Urinary bladder (tissue), 4 donors: ENCODE measurements around the gene MET. TPM values are rescaled to one million over a fixed set of nuclear protein-coding genes. Genes with fewer than 3 reads are reported as not detected.

Experiments
- DNase-seq: peaks from one replicate; pipeline ENCODE4 v3.0.0-alpha.2; 2015; ENCODE audit errors: extremely low spot score
- H3K27ac ChIP-seq: one replicate; pipeline ENCODE4 v1.5.1; 2013; ENCODE audit warnings: low read depth, mild to moderate bottlenecking, moderate library complexity
- H3K36me3 ChIP-seq: one replicate; pipeline ENCODE4 v1.6.1; 2013; ENCODE audit warnings: mild to moderate bottlenecking, moderate library complexity; ENCODE audit not compliant: insufficient read depth
- H3K4me1 ChIP-seq: one replicate; pipeline ENCODE4 v1.6.1; 2013; ENCODE audit warnings: mild to moderate bottlenecking, moderate library complexity; ENCODE audit not compliant: insufficient read depth
- H3K4me3 ChIP-seq: one replicate; pipeline ENCODE4 v1.5.1; 2013; ENCODE audit warnings: low read depth, low read length
- WGBS: extraction: QIAGEN DNeasy Blood & Tissue Kit; methylation state at CpG from one replicate; pipeline ENCODE4 v1.1.7; 2013; 5-methylcytosine and 5-hydroxymethylcytosine counted together
- polyA plus RNA-seq: library from polyadenylated mRNA; stranded (reverse); fragments of 200-250 nt; gene quantifications from one replicate; pipeline ENCODE4 v1.2.3, GENCODE V29; 2013
- total RNA-seq: library from RNA; depleted of rRNA; stranded (reverse); fragments of >200 nt; gene quantifications from one replicate; pipeline ENCODE4 v1.2.3, GENCODE V29; 2014
- donor health status: healthy with polysubstance abuse.
- donor health status: healthy.

MET gene
- total and polyA plus RNA-seq, 2 donors = 8.0 to 24.3 TPM

DNA sequence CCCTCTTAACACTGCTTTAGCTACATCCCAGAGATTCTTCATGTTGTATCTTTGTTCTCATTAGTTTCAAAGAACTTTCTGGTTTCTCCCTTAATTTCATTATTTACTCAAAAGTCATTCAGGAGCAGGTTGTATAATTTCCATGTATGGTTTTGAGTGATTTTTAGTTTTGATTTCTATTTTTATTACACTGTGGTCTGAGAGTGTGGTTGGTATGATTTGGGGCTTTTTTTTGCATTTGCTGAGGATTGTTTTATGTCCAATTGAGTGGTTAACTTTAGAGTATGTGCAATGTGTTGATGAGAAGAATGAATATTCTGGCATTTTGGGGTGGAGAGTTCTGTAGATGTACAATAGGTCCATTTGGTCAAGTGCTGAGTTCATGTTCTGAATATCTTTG lies 152.5 kb downstream of the MET start:
- Histone ChIP-seq H3K4me3 (no peak overlapping the region), H3K27ac (no peak overlapping the region), H3K36me3 (no peaks in the 10 kb centered on the region), H3K4me1 (no peaks in the 10 kb centered on the region)
- DNase-seq = no peak

DNA sequence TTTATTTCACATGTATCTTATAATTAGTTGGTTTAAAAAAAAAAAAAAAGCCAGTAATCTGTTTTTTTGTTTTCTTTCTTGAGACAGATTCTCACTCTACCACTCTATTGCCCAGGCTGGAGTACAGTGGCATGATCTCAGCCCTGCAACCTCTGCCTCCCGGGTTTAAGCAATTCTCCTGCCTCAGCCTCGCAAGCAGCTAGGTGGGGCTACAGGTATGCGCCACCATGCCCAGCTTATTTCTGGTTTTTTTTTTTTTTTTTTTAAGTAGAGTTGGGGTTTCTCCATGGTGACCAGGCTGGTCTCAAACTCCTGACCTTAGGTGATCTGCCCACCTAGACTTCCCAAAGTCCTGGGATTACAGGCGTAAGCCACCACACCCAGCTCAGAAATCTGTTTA lies 156.3 kb downstream of the MET start:
- Histone ChIP-seq H3K4me3 (no peak overlapping the region), H3K27ac (no peak overlapping the region)
- WGBS = 96% methylated on average over 4 of the region's 4 CpGs

DNA sequence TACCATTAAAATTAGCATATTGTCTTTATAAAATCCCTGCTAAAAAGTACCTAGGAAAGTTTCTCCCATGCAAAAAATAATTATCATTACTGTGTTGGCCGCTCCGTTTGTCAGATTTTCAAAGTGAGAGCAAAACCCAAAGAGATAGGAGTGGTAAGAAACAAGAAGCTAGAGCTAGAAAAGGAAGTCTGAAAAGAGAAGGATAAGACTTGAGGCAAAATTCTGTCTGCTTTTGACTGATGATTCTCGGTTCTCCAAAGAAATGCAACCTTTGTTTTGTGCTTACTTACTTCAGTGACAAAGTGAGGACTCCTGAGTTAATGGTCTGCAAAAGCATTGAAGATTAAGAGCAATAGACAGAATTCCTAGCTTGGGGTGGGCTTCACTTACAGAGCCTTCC lies 157.0 kb downstream of the MET start:
- Histone ChIP-seq H3K4me1 (no peaks in the 10 kb centered on the region), H3K4me3 (no peak overlapping the region)
- 86% methylated on average over 3 of the region's 3 CpGs for WGBS

More for the DNA sequence above, 156.3 kb downstream of the MET start:
- no peaks in the 10 kb centered on the region for H3K36me3 ChIP-seq
- H3K4me1 ChIP-seq = no peaks in the 10 kb centered on the region
- DNase-seq = no peak

DNA sequence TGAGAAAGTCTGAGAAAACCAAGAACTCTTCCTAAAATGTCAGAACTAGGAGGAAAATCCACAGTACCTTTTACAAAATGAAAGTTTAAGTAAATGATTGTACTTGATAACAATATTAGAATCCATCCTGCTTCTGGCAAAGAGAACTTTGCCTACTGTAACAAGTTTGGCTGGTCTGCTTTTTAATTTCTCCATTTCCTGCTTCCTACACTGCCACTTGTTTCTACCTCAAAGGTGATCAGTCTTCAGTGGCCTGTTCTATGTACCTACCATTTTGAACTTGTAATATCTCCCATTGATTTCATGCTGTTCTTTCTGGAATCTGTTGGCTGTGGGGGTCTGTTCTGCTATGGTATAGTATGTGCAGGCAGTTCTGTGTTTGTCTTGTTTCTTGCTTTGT lies 157.5 kb downstream of the MET start:
- DNase-seq = no peak
- H3K4me3 ChIP-seq = no peak overlapping the region
- H3K36me3 ChIP-seq = no peaks in the 10 kb centered on the region
- H3K27ac ChIP-seq = no peak overlapping the region
- H3K4me1 ChIP-seq = no peaks in the 10 kb centered on the region

More for the DNA sequence above, 157.0 kb downstream of the MET start:
- Histone ChIP-seq H3K36me3 (no peaks in the 10 kb centered on the region), H3K27ac (no peak overlapping the region)
- DNase-seq = no peak

DNA sequence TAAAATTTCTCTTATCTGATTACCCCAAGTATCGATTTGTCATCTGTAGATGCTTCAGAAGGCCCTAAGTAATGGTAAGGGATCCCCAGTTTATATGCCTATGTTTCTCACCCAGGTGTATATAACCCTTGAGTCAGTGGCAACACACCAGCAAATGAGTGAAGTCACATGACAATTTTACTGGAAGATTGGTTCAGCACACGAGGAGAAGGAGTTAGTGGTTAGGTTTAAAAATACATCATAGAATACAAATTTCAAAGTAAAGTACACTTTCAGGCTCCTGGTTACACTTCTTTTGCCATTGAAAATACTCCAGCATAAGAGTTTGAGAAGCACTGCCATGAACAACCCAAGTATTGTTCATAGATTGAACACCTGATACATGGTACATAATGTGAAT lies 160.7 kb downstream of the MET start:
- Histone ChIP-seq H3K4me1 (no peaks in the 10 kb centered on the region), H3K4me3 (no peak overlapping the region), H3K27ac (no peak overlapping the region), H3K36me3 (no peaks in the 10 kb centered on the region)
- WGBS = 72% methylated on average over 2 of the region's 2 CpGs
- no peak for DNase-seq

DNA sequence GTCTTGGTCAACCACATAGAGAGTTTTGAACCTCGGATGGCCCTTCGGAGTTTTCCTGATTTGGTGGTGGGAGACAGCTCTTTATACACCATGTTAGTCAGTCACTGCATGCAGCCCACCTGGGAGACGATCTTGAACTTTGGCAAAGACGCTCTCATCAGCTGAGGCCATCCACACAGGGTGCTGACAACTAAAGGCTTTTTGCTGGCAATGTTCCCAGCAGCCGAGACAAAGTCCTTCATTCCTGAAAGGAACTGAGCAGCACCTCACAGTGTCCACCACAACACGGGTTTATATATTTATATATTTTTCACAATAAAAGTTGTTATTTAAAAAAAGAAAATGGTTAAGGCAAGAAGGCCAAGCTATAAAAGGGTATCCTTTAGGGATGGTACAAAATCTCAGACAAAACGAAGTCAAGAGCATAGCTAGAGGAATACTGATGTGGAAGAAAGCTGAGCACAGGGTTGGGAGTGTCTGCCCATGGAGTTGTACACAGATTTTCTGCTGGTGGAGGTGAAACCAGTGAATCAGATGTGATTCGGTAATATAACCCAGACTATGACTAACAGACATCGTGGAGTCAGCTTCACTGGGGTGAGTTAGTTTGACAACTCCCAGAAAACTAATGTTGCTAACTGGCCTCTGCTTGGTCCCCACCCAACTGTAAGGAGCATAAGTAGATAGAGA lies 163.0 kb downstream of the MET start:
- WGBS = 62% methylated on average over 9 of the region's 9 CpGs
- no peak overlapping the region for H3K27ac ChIP-seq
- H3K4me3 ChIP-seq = no peak overlapping the region
- DNase-seq = no peak
- no peaks in the 10 kb centered on the region for H3K36me3 ChIP-seq
- H3K4me1 ChIP-seq = no peaks in the 10 kb centered on the region

DNA sequence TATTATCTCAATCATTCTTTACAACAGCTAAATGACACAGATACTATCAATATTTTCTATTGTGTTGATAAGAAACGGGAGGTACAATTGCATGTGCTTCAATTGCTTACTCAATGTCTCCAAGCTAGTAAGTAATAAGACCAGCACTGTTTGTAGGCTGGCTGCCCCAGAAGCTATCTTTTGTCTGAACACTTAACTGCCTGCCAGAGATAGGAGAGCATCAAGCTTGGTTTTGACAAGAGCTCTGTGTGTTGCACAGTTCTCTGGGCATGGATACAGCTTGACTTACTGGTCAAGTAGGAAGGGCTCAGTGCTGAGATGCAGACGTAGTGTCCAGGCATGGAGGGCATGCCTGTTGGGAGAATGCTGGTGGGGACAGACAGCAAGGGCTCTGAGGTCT lies 164.1 kb downstream of the MET start:
- H3K27ac ChIP-seq = no peak overlapping the region
- WGBS = 82% methylated on average over 2 of the region's 2 CpGs
- H3K4me1 ChIP-seq = no peaks in the 10 kb centered on the region
- H3K4me3 ChIP-seq = no peak overlapping the region
- no peaks in the 10 kb centered on the region for H3K36me3 ChIP-seq
- no peak for DNase-seq

DNA sequence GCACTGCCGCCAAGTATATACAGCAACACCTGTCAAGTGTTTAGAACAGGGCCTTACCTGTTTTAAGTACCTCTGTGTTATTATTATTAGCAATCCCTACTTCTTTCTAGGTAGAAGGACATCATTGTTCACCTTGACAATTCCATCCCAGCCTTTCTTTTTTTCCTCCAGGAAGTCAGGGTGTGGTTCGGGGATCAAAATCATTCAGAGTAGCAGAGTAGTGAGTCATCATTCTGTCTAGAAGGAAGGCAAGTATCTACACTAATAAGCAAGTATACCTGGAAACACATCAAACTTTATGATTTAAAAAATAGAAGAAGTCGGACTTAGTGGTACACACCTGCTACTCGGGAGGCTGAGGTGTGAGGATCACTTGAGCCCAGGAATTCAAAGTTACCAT lies 164.9 kb downstream of the MET start:
- H3K4me3 ChIP-seq = no peak overlapping the region
- WGBS = 91% methylated on average over 4 of the region's 4 CpGs
- DNase-seq = no peak
- H3K4me1 ChIP-seq = no peaks in the 10 kb centered on the region
- no peak overlapping the region for H3K27ac ChIP-seq
- no peaks in the 10 kb centered on the region for H3K36me3 ChIP-seq

DNA sequence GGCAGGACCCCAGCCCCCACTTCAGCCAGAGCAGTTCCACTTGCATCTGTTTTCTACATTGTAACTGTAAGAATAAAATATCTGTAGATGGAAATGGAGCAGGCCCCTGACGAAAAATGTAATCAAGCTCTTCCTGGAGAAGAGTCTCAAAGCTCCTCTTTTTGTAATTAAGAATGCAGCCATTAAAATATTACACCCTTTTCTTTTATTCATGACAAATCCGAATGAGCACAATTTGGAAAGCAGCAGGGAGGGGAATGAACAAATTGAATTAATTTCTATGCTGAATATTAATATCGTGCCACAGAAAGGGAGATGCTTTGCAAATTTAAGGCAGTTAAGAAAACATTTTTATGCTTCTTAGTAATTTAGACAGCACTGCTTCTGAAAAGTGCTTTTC lies 165.6 kb downstream of the MET start:
- DNase-seq = no peak
- Histone ChIP-seq H3K4me1 (no peaks in the 10 kb centered on the region), H3K4me3 (no peak overlapping the region), H3K36me3 (no peaks in the 10 kb centered on the region), H3K27ac (no peak overlapping the region)
- WGBS = 82% methylated on average over 3 of the region's 3 CpGs

DNA sequence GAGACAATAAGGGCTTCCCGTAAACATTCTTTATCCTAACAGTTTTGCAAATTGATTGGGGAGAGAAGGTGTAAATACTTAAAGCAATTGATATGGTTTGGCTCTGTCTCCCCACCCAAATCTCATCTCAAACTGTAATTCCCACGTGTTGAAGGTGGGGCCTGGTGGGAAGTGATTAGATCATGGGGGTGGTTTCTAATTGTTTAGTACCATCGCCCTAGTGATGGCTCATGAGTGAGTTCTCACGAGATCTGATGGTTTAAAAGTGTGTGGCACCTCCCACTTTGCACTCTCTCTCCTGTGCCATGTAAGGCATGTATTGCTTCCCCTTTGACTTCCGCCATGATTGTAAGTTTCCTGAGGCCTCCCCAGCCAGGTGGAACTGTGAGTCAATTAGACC lies 168.3 kb downstream of the MET start:
- H3K36me3 ChIP-seq = no peaks in the 10 kb centered on the region
- no peak for DNase-seq
- H3K27ac ChIP-seq = no peak overlapping the region
- WGBS = 84% methylated on average over 5 of the region's 5 CpGs
- H3K4me3 ChIP-seq = no peak overlapping the region
- H3K4me1 ChIP-seq = no peaks in the 10 kb centered on the region

DNA sequence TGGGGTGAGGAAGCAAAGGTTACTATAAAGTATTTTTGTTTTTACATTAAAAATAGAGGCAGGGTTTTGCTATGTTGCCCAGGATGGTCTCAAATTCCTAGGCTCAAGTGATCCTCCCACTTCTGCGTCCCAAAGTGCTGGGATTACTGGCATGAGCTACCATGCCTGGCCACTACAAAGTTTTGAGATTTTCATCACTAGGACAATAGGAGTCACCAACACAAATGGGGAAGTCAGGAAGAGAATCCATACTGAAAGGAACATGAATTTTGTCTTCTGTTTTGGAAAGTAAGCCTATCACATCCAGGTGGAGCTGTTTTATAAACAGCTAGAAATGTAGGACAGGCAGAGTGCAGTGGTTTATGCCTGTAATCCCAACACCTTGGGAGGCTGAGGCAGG lies 170.4 kb downstream of the MET start:
- Histone ChIP-seq H3K4me1 (no peaks in the 10 kb centered on the region), H3K4me3 (no peak overlapping the region), H3K36me3 (no peaks in the 10 kb centered on the region), H3K27ac (no peak overlapping the region)
- DNase-seq = no peak
- WGBS = 84% methylated on average over 1 of the region's 1 CpG

DNA sequence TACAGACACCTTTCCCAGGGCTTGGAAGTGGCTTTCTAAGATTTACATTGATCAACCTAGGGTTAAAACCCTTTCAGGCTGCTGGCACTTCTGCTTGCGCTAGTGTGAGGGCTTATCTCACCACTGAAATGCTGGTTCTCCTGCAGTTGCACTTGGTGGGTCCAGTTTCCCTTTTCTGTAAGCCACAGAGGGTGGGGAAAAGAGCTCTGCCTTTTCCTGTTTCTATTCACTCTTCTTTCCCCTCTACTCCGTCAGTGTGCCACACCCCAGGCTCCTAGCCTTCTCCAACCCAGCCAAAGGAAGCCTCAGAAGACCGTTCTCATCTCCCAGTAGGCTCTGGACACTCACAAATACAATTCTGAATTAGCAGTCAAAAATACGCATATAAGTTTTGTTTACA lies 171.4 kb downstream of the MET start:
- WGBS = 35% methylated on average over 4 of the region's 4 CpGs
- Histone ChIP-seq H3K4me1 (no peaks in the 10 kb centered on the region), H3K27ac (no peak overlapping the region), H3K36me3 (no peaks in the 10 kb centered on the region), H3K4me3 (no peak overlapping the region)
- DNase-seq = no peak
